Endodermal cell (in vitro differentiated cells): ENCODE measurements around the gene DENND2A. TPM values are rescaled to one million over a fixed set of nuclear protein-coding genes. Genes with fewer than 3 reads are reported as not detected.

Experiments
- DNase-seq: peaks from one replicate; pipeline ENCODE4 v3.0.0-alpha.2; 2017
- H3K27ac ChIP-seq: 2 replicates; pipeline ENCODE4 v1.5.1; 2013; ENCODE audit warnings: mild to moderate bottlenecking, low read depth, low read length, moderate library complexity
- H3K27me3 ChIP-seq: 2 replicates; pipeline ENCODE4 v1.6.1; 2013; ENCODE audit warnings: mild to moderate bottlenecking, low read length, moderate library complexity; ENCODE audit not compliant: insufficient read depth, control insufficient read depth, poor library complexity, severe bottlenecking
- H3K36me3 ChIP-seq: 2 replicates; pipeline ENCODE4 v1.7.0; 2013; ENCODE audit warnings: mild to moderate bottlenecking, low read length, moderate library complexity; ENCODE audit not compliant: control insufficient read depth, insufficient read depth
- H3K4me1 ChIP-seq: one replicate; pipeline ENCODE4 v1.7.0; 2013; ENCODE audit warnings: low read length; ENCODE audit not compliant: control insufficient read depth, insufficient read depth
- H3K4me3 ChIP-seq: 2 replicates; pipeline ENCODE4 v1.5.1; 2013; ENCODE audit warnings: mild to moderate bottlenecking, low read length, moderate library complexity
- H3K9ac ChIP-seq: 2 replicates; pipeline ENCODE4 v1.6.1; 2013; ENCODE audit warnings: mild to moderate bottlenecking, low read length, moderate library complexity; ENCODE audit not compliant: poor library complexity, severe bottlenecking; ENCODE audit errors: extremely low read depth
- H3K9me3 ChIP-seq: 2 replicates; pipeline ENCODE4 v1.6.1; 2013; ENCODE audit warnings: mild to moderate bottlenecking, low read length, moderate library complexity; ENCODE audit not compliant: control insufficient read depth
- H3K27ac Mint-ChIP-seq: 2 replicates; pipeline ENCODE4 v1.8.0; 2020; ENCODE audit warnings: mixed read lengths
- H3K27me3 Mint-ChIP-seq: 2 replicates; pipeline ENCODE4 v1.8.0; 2021; ENCODE audit warnings: mild to moderate bottlenecking, mixed read lengths; ENCODE audit not compliant: insufficient read depth
- H3K36me3 Mint-ChIP-seq: 2 replicates; pipeline ENCODE4 v1.8.0; 2020; ENCODE audit warnings: low read depth, mixed read lengths
- H3K4me1 Mint-ChIP-seq: 2 replicates; pipeline ENCODE4 v1.8.0; 2020; ENCODE audit warnings: mixed read lengths
- H3K4me3 Mint-ChIP-seq: 2 replicates; pipeline ENCODE4 v1.8.0; 2020; ENCODE audit warnings: mild to moderate bottlenecking, moderate library complexity, mixed read lengths
- H3K9me3 Mint-ChIP-seq: 2 replicates; pipeline ENCODE4 v1.8.0; 2020; ENCODE audit warnings: mild to moderate bottlenecking, mixed read lengths
- CTCF ChIP-seq: fragments of 200-600 bp; sonication (generic); conservative IDR thresholded peaks from 2 replicates; pipeline ENCODE4 v1.5.0; 2021; ENCODE audit warnings: antibody characterized with exemption, mild to moderate bottlenecking
- WGBS, 2 experiments: methylation state at CpG; one replicate each; pipeline versions ENCODE4 v1.1.5 to v1.1.7; 2013; ENCODE audit warnings: missing lambda C conversion rate in 2 of 2, mixed read lengths in 1 of 2; ENCODE audit not compliant: insufficient coverage in 1 of 2, insufficient read length in 1 of 2; 5-methylcytosine and 5-hydroxymethylcytosine counted together
- total RNA-seq, 2 donors: library from RNA; stranded (reverse); fragmentation: NEBNext Ultra II Directional in 1 of 2; extraction: Animal tissue kit (Norgen Biotek cat#: 25700) in 1 of 2; gene quantifications; 2 replicates in 1 of 2; 3 replicates in 1 of 2; pipeline ENCODE4 v1.2.1, GENCODE V29; 2021

Gene DENND2A
- total RNA-seq, 2 donors from 2014 or later: 28.5 to 40.6 TPM

DNA sequence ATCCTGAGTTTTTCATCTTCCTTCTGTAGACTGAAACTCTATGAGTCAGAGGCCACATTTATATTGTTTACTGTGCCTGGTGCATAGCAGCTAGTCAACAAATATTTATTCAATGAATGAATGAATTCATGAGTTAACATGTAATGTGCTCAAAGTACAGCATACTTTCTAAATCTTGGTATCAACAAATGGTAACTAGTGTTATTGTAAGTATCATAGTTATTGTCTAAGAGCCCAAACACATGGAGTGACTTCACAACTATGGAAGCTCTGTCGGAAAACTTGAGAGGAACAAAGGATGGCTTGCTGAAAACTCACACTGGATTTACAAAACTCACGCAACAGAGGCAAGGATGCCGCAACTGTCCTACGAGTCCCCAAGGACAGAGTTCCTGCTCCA lies 35.9 kb downstream of the DENND2A start:
- H3K9me3 ChIP-seq: no peaks in the 10 kb centered on the region
- DNase-seq: no peak
- H3K27ac Mint-ChIP-seq: no peak overlapping the region
- no peak overlapping the region for H3K9ac ChIP-seq
- no peak overlapping the region for H3K4me3 ChIP-seq
- TF ChIP-seq CTCF: no peak
- H3K27me3 Mint-ChIP-seq: no peaks in the 10 kb centered on the region
- H3K27ac ChIP-seq: no peak overlapping the region
- no peaks in the 10 kb centered on the region for H3K27me3 ChIP-seq
- H3K4me1 Mint-ChIP-seq: no peaks in the 10 kb centered on the region
- peaks cover 8% of the 10 kb centered on the region for H3K36me3 ChIP-seq
- H3K9me3 Mint-ChIP-seq: no peaks in the 10 kb centered on the region
- 95 to 98% methylated on average over 4 of the region's 4 CpGs for WGBS, 2 experiments
- no peaks in the 10 kb centered on the region for H3K4me1 ChIP-seq
- peaks cover 11% of the 10 kb centered on the region for H3K36me3 Mint-ChIP-seq
- no peak overlapping the region for H3K4me3 Mint-ChIP-seq

- H3K36me3 ChIP-seq: peaks cover 11% of the 10 kb centered on the region
- H3K9ac ChIP-seq: no peak overlapping the region
- Mint-ChIP-seq H3K27ac (no peak overlapping the region), H3K36me3 (peaks cover 11% of the 10 kb centered on the region), H3K9me3 (no peaks in the 10 kb centered on the region), H3K4me1 (no peaks in the 10 kb centered on the region), H3K27me3 (no peaks in the 10 kb centered on the region), H3K4me3 (no peak overlapping the region)
- no peaks in the 10 kb centered on the region for H3K27me3 ChIP-seq
- no peak for TF ChIP-seq CTCF
- H3K9me3 ChIP-seq: no peaks in the 10 kb centered on the region
- 95 to 97% methylated on average over 5 to 7 of the region's 7 CpGs for WGBS, 2 experiments
- no peak overlapping the region for H3K27ac ChIP-seq
- H3K4me1 ChIP-seq: no peaks in the 10 kb centered on the region
- H3K4me3 ChIP-seq: no peak overlapping the region
- DNase-seq: no peak
Observed at GRCh38 chr7:140604076-140604475, 36.5 kb downstream of the DENND2A start.

- 93 to 96% methylated on average over 17 to 21 of the region's 21 CpGs for WGBS, 2 experiments
- Histone ChIP-seq H3K36me3 (peaks cover 11% of the 10 kb centered on the region), H3K27me3 (no peaks in the 10 kb centered on the region), H3K27ac (no peak overlapping the region), H3K9ac (no peak overlapping the region), H3K4me3 (no peak overlapping the region), H3K9me3 (no peaks in the 10 kb centered on the region), H3K4me1 (no peaks in the 10 kb centered on the region)
- no peak for DNase-seq
- Mint-ChIP-seq H3K27me3 (no peaks in the 10 kb centered on the region), H3K27ac (no peak overlapping the region), H3K4me1 (no peaks in the 10 kb centered on the region), H3K4me3 (no peak overlapping the region), H3K9me3 (no peaks in the 10 kb centered on the region), H3K36me3 (peaks cover 11% of the 10 kb centered on the region)
- no peak for TF ChIP-seq CTCF
Observed at GRCh38 chr7:140601566-140602174, 38.9 kb downstream of the DENND2A start.
